K562 (cell line): ENCODE data around the gene PRMT5. TPM values are rescaled to one million over a fixed set of nuclear protein-coding genes. Genes with fewer than 3 reads are reported as not detected.

Source experiments
- CBFA2T3 ChIP-seq: fragments of 450-650 bp; IDR thresholded peaks from 2 replicates; pipeline ENCODE4 v1.6.1; 2017
- CHD2 ChIP-seq: IDR thresholded peaks from 2 replicates; pipeline ENCODE4 v1.6.1; 2011; ENCODE audit warnings: low read depth, low read length
- ELK3 ChIP-seq: fragments of 450-650 bp; formaldehyde crosslinking; IDR thresholded peaks from 2 replicates; pipeline ENCODE4 v1.4.0; 2020; ENCODE audit warnings: mild to moderate bottlenecking
- FOXJ2 ChIP-seq: fragments of 200-800 bp; sonication (Bioruptor generic); IDR thresholded peaks from 2 replicates; pipeline ENCODE4 v1.6.1; 2016; ENCODE audit warnings: missing genetic modification characterization, missing compliant biosample characterization
- MECOM ChIP-seq: fragments of 250-450 bp; sonication (Bioruptor Pico); IDR thresholded peaks from 2 replicates; pipeline ENCODE4 v1.8.0; 2022; ENCODE audit warnings: inconsistent platforms
- MTA3 ChIP-seq: fragments of 450-650 bp; formaldehyde crosslinking; IDR thresholded peaks from 2 replicates; pipeline ENCODE4 v1.6.1; 2017; ENCODE audit warnings: mild to moderate bottlenecking, borderline replicate concordance
- NBN ChIP-seq: fragments of 450-650 bp; IDR thresholded peaks from 2 replicates; pipeline ENCODE4 v1.6.1; 2016; ENCODE audit warnings: low read depth, mild to moderate bottlenecking
- PBX2 ChIP-seq, 2 experiments: IDR thresholded peaks in 1 of 2; conservative IDR thresholded peaks in 1 of 2; 2 replicates each; pipeline ENCODE4 v1.6.1; 2016; ENCODE audit warnings: low read depth in 2 of 2, mild to moderate bottlenecking in 1 of 2, missing compliant biosample characterization in 1 of 2, missing genetic modification characterization in 1 of 2, moderate library complexity in 1 of 2
- PKNOX1 ChIP-seq: fragments of 450-650 bp; IDR thresholded peaks from 2 replicates; pipeline ENCODE4 v1.6.1; 2016
- TAF1 ChIP-seq: IDR thresholded peaks from 2 replicates; pipeline ENCODE4 v1.6.1; 2011; ENCODE audit warnings: mild to moderate bottlenecking, low read length, moderate library complexity; ENCODE audit not compliant: insufficient read depth, control insufficient read depth, severe bottlenecking; ENCODE audit errors: extremely low read depth
- TCFL5 ChIP-seq: fragments of 250-450 bp; sonication (Bioruptor Pico); conservative IDR thresholded peaks from 2 replicates; pipeline ENCODE4 v1.6.1; 2021; ENCODE audit warnings: mild to moderate bottlenecking, moderate library complexity, matching md5 sums
- TOE1 ChIP-seq, 2 experiments: fragments of 450-650 bp in 1 of 2; sonication (generic) in 1 of 2; formaldehyde crosslinking in 1 of 2; IDR thresholded peaks; 2 replicates each; pipeline versions ENCODE4 v1.7.1 to v1.8.0; 2016 to 2022; ENCODE audit warnings: borderline replicate concordance in 2 of 2, mild to moderate bottlenecking in 2 of 2, antibody characterized with exemption in 1 of 2, inconsistent platforms in 1 of 2, low read depth in 1 of 2, missing genetic modification reagents in 1 of 2, moderate library complexity in 1 of 2
- ZBTB17 ChIP-seq: fragments of 450-650 bp; formaldehyde crosslinking; IDR thresholded peaks from 2 replicates; pipeline ENCODE4 v1.4.0; 2020; ENCODE audit warnings: mild to moderate bottlenecking
- ZFP30 ChIP-seq: fragments of 250-450 bp; sonication (Bioruptor Pico); IDR thresholded peaks from 2 replicates; pipeline ENCODE4 v1.8.0; 2022; ENCODE audit warnings: moderate library complexity, mild to moderate bottlenecking, inconsistent platforms, borderline replicate concordance
- polyA plus RNA-seq, 8 experiments: library from polyadenylated mRNA; depleted of rRNA in 4 of 8; stranded (reverse) in 5 of 8; unstranded in 3 of 8; fragments of >200 nt; fragmentation: Nextera tagmentation in 2 of 8; fragmentation: Illumina TruSeq in 1 of 8; extraction: Ambion mirVana in 2 of 8; extraction: Trizol in 1 of 8; gene quantifications; 2 replicates each; pipeline versions ENCODE4 v1.2.1 to v1.2.3, GENCODE V29; 2011 to 2014; ENCODE audit warnings: inconsistent platforms in 1 of 8, missing spikeins in 1 of 8
- total RNA-seq, 7 experiments: library from RNA; depleted of rRNA in 6 of 7; stranded (reverse); fragments of >200 nt in 6 of 7; fragmentation: Illumina TruSeq in 2 of 7; extraction: Trizol in 2 of 7; gene quantifications; 2 replicates each; pipeline versions ENCODE4 v1.2.1 to v1.2.3, GENCODE V29; 2011 to 2021; ENCODE audit warnings: low replicate concordance in 1 of 7
- TF ChIP-seq, protein P1 (sequence below): fragments of 450-650 bp; formaldehyde crosslinking; IDR thresholded peaks from 2 replicates; pipeline ENCODE4 v1.4.0; 2020; ENCODE audit warnings: mild to moderate bottlenecking, moderate library complexity
- TF ChIP-seq, protein P2 (sequence below), 2 experiments: IDR thresholded peaks; 2 replicates each; pipeline ENCODE4 v1.6.1; 2011; ENCODE audit warnings: borderline replicate concordance in 1 of 2, control low read depth in 1 of 2, low read depth in 1 of 2, low read length in 1 of 2, mild to moderate bottlenecking in 1 of 2, mixed read lengths in 1 of 2, moderate library complexity in 1 of 2; ENCODE audit not compliant: insufficient read depth in 1 of 2, insufficient read length in 1 of 2, poor library complexity in 1 of 2, severe bottlenecking in 1 of 2; ENCODE audit errors: extremely low read depth in 1 of 2
- TF ChIP-seq, protein P3 (sequence below): sonication (generic); formaldehyde crosslinking; IDR thresholded peaks from 2 replicates; pipeline ENCODE4 v1.8.0; 2022; ENCODE audit warnings: mild to moderate bottlenecking, missing genetic modification reagents

Gene PRMT5
- total and polyA plus RNA-seq, 9 of the 15 experiments (the other 6 are each of a cell fraction or from before 2014, with no cell fraction given): 114 to 552 (median 222) TPM

GRCh38 chr14:22886500-22887259 lies 42.5 kb downstream of the PRMT5 start (continued):
- TF ChIP-seq, protein P1, sequence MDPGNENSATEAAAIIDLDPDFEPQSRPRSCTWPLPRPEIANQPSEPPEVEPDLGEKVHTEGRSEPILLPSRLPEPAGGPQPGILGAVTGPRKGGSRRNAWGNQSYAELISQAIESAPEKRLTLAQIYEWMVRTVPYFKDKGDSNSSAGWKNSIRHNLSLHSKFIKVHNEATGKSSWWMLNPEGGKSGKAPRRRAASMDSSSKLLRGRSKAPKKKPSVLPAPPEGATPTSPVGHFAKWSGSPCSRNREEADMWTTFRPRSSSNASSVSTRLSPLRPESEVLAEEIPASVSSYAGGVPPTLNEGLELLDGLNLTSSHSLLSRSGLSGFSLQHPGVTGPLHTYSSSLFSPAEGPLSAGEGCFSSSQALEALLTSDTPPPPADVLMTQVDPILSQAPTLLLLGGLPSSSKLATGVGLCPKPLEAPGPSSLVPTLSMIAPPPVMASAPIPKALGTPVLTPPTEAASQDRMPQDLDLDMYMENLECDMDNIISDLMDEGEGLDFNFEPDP (CRISPR knock-in tag): no peak
- TF ChIP-seq NBN (no peak), CHD2 (no peak), PBX2 (CRISPR knock-in tag; IDR thresholded peaks at IDR 0.05; ENCODE audit: low read depth) (no peak), PBX2 (tag; conservative IDR thresholded peaks at IDR 0.05; ENCODE audit: low read depth) (no peak), ZBTB17 (CRISPR knock-in tag) (no peak), TCFL5 (CRISPR knock-in tag) (no peak), ZFP30 (no peak), MTA3 (peak; percentile 65; the same call in 1 of the 2 replicates), MECOM (CRISPR knock-in tag) (no peak), TOE1 (IDR thresholded peaks at IDR 0.05; ENCODE audit: borderline replicate concordance) (no peak), TOE1 (CRISPR knock-in tag; IDR thresholded peaks at IDR 0.05; ENCODE audit: borderline replicate concordance, low read depth) (0 out of 2 replicates have a peak, but pooled peaks have one; percentile 34), FOXJ2 (no peak), PKNOX1 (0 out of 2 replicates have a peak, but pooled peaks have one; percentile 16), ELK3 (no peak), TAF1 (peak; percentile 1), CBFA2T3 (no peak)
- TF ChIP-seq, protein P2, sequence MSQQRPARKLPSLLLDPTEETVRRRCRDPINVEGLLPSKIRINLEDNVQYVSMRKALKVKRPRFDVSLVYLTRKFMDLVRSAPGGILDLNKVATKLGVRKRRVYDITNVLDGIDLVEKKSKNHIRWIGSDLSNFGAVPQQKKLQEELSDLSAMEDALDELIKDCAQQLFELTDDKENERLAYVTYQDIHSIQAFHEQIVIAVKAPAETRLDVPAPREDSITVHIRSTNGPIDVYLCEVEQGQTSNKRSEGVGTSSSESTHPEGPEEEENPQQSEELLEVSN (IDR thresholded peaks at IDR 0.05; ENCODE audit: borderline replicate concordance in 1 of 2, extremely low read depth in 1 of 2, insufficient read depth in 1 of 2, insufficient read length in 1 of 2, low read depth in 1 of 2, low read length in 1 of 2, poor library complexity in 1 of 2, severe bottlenecking in 1 of 2): peak; percentile 94 to 96
- TF ChIP-seq, protein P3, sequence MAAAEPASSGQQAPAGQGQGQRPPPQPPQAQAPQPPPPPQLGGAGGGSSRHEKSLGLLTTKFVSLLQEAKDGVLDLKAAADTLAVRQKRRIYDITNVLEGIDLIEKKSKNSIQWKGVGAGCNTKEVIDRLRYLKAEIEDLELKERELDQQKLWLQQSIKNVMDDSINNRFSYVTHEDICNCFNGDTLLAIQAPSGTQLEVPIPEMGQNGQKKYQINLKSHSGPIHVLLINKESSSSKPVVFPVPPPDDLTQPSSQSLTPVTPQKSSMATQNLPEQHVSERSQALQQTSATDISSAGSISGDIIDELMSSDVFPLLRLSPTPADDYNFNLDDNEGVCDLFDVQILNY: peak; percentile 91; the same call in 1 of the 2 replicates
